D721Med (cell line): ENCODE measurements around the gene SLC6A19.
"Not testable (repeated sequence)": the region's sequence is repeated elsewhere in the genome, so short reads cannot be mapped to it uniquely, and the experiment has no call there.

ENCODE experiments used
- DNase-seq: peaks from one replicate; pipeline ENCODE4 v3.0.0; 2011; ENCODE audit warnings: low spot score; ENCODE audit not compliant: insufficient read length
- FAIRE-seq: peaks from 2 replicates; lab custom pipeline; 2011; peaks lifted over from hg19 to GRCh38; lab: Jason Lieb, UNC
- TF ChIP-seq, protein P1 (sequence below): IDR thresholded peaks from 2 replicates; pipeline ENCODE4 v1.5.1; 2012; ENCODE audit warnings: mild to moderate bottlenecking, control low read depth; ENCODE audit not compliant: insufficient read depth; ENCODE audit errors: missing control alignments

The SLC6A19 gene

DNA sequence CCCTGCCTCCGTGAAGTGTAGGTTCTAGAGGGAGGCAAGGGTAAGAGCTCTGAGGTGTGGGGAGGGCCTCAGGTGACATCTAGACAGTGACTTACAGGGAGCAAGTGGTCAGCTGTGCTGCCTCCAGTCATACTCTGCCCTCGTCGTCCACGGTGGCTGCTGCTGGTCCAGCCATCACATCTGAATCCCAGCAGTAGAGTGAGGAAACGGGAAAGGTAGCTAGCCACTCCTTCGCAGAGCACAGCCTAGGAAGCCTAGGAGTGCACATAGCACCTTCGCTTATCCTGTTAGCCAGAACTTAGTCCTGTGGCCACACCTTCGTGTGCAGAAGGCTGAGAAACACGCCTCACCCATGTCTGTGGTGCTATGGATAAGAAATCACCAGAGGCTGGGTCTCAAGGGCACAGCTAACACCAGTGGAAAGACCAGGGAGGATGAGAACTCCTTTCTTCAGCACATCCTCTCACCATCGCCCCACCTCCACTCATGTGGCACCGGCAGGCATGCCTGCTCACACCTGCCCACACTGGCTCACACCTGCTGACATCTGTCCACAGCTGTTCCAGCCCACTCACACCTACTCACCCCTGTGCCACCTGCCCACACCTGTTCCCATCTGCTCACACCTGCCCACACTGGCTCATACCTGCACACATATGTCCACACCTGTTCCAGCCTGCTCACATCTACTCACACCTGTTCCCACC lies 44.5 kb upstream of the SLC6A19 start:
- TF ChIP-seq, protein P1, sequence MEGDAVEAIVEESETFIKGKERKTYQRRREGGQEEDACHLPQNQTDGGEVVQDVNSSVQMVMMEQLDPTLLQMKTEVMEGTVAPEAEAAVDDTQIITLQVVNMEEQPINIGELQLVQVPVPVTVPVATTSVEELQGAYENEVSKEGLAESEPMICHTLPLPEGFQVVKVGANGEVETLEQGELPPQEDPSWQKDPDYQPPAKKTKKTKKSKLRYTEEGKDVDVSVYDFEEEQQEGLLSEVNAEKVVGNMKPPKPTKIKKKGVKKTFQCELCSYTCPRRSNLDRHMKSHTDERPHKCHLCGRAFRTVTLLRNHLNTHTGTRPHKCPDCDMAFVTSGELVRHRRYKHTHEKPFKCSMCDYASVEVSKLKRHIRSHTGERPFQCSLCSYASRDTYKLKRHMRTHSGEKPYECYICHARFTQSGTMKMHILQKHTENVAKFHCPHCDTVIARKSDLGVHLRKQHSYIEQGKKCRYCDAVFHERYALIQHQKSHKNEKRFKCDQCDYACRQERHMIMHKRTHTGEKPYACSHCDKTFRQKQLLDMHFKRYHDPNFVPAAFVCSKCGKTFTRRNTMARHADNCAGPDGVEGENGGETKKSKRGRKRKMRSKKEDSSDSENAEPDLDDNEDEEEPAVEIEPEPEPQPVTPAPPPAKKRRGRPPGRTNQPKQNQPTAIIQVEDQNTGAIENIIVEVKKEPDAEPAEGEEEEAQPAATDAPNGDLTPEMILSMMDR = no peak
- no peak for FAIRE-seq
- DNase-seq = no peak

DNA sequence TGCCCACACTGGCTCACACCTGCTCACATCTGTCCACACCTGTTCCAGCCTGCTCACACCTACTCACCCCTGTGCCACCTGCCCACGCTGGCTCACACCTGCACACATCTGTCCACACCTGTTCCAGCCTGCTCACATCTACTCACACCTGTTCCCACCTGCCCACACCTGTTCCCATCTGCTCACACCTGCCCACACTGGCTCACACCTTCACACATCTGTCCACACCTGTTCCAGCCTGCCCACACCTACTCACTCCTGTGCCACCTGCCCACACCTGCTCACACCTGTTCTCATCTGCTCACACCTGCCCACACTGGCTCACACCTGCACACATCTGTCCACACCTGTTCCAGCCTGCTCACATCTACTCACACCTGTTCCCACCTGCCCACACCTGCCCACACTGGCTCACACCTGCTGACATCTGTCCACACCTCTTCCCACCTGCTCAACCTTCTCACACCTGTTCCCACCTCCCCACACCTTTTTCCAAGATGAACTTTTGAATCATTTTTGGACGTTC lies 43.9 kb upstream of the SLC6A19 start:
- FAIRE-seq = not testable (repeated sequence)

DNA sequence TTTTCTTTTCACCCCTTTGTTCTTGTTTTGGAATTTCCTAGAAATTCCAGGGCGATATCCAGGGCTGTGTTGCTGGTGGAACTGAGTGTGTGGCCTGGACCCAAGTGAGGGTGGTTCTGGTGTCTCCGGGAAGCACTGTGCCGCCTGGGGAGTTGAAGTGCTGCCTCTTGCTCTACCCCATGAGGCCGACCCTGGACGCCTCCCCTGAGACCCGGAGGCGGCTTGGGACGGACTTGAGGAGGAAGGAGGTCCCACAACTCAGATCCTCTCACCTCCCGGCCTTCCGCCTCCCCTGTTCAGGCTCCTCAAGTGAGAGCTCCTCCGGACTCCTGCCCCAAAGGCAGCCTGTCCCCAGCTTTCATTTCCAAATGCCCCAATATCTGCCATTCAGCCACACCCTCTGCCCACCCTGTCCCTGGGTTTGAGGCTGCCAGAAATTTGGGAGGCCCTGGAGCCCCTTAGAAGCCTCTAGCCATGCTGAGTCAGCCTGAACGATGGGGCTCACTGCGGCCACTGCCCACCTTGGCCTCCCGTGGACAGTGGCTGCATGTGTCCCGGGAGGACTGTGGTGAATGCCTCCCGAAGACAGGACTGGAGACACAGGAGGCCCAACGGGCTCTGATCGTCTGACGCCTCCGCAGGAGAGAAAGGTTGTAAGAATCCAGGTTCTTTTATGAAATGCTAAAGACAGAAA lies 42.6 kb upstream of the SLC6A19 start:
- TF ChIP-seq, protein P1 = no peak
- DNase-seq (no peak), FAIRE-seq (no peak)

More for the DNA sequence above, 43.9 kb upstream of the SLC6A19 start:
- not testable (repeated sequence) for DNase-seq

DNA sequence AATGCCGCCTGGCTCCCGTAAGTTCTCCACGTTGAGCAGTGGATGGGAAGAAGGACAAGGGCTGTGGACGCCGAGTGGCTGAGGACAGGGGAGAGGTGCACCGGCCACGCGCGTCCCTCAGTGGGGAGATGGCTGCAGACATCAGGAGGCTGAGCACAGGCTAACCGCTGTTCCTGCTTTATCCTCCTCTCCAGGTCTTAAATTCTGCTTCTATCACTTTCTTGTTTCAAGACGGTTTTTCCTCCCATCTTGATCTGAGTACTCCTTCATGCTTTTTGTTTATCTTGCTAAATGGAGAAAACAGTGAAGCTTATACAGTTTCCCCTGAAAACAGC lies 42.1 kb upstream of the SLC6A19 start:
- TF ChIP-seq, protein P1 = no peak

DNA sequence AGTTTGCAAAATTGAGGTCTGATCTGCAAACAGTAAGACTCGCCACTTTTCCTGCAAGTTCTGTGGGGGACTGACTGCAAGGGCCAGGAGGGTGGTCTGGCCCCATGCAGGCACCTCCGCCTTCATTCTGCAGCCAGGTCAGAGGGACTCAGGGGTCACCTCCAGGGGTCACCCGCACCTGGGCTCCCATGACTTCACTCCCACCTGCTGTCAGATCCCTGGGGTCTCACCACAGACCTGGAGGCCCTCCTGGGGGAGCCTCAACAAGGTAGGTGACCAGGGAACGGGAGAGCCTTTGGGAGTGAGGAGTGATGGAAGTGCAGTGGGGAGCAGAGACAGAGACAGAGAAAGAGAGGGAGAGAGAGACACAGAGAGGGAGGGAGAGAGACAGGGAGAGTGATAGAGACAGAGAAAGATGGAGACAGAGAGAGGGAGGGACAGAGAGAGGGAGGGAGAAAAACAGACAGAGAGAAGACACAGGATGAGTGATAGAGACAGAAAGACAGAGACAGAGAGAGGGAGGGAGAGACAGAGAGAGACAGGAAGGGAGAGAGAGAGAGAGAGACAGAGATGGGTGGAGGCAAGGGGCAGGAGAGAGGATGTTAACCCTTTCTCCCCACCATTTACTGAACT lies 41.5 kb upstream of the SLC6A19 start:
- TF ChIP-seq, protein P1 = no peak
- FAIRE-seq (no peak), DNase-seq (no peak)

More for the DNA sequence above, 42.1 kb upstream of the SLC6A19 start:
- DNase-seq (no peak), FAIRE-seq (no peak)

DNA sequence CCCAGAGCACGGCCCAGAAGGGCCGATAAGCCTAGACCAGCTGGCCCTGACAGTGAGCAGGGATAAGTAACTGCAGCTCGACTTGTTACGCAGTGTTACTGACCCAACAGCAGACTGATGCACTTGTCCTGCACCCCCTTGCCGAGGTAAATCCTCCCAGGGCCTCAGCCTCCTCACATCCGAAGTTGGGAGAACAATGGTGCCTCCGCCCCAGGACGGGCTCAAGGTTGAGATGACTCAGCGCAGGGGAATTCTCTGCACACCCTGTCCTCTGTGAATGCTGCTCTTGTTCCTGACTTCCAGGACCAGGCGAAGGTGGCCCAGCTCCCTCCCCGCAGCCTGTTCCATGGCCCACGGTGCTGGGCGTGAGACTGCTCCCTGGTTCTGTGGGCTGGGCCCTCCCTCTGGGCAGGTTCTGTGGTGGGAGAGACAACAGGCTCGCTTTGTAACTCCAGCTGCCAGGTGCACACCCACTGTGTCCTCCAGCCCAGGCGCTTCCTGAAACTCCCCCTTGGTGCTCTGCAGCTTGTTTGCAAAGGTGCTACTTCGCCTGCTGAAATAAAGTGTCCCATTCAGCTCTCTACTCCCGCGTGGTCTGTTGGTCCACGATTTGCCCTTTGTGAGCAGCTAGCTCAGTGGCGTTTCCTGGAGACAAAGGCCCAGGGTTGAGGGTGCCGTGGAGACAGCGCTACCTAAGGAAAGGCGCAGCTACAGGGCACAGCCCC lies 40.1 kb upstream of the SLC6A19 start:
- TF ChIP-seq, protein P1 = no peak
- FAIRE-seq (no peak), DNase-seq (no peak)

DNA sequence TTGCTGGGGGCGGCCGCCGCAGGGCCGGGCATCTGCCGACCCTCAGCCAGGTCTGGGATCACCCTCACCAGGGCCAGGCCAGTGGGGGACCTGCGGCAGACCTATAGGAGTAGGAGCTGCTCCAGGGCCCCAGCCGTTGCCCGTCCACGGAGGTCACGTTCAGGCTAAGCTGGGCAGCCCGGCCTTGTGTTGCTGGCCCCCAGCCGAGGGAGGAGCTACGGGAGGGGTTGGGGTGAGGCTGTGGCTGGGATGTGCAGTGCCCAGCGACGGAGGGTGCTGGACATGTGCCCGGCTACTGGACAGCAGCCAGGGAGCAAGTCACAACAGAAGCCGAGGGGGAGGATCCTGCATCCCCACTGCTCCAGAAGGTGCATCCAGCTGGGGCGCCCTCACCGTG lies 39.6 kb upstream of the SLC6A19 start:
- DNase-seq = no peak
- FAIRE-seq = no peak
- TF ChIP-seq, protein P1 = no peak
